ENCODE measurements around the gene ASTN2.

DNA sequence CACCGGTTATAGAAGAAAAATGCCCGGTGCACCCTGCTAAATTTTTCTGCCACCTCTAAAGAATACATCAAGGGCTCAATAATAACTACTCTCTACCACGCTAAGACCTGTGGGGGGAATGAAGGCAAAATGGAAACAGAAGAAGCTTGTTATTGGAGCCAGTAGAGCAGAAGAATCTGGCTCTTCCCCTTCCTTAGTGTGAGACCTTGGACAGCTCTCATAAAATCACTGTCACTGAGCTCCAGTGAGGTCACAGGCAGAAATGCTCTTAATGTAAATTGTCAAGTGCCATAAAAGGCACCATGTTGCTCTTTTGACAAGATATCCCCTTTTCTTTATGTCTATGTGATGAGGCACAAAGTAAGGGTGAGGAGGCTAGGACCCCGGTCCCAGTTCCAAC lies 74.4 kb downstream of the ASTN2 start:
- no peak for TF ChIP-seq POLR2AphosphoS5 (IDR thresholded peaks at IDR 0.05; ENCODE audit: low read depth, low read length)
- no peak for TF ChIP-seq SIN3A (IDR thresholded peaks at IDR 0.05; ENCODE audit: borderline replicate concordance, insufficient read depth, low read length)
- TF ChIP-seq, protein P1, sequence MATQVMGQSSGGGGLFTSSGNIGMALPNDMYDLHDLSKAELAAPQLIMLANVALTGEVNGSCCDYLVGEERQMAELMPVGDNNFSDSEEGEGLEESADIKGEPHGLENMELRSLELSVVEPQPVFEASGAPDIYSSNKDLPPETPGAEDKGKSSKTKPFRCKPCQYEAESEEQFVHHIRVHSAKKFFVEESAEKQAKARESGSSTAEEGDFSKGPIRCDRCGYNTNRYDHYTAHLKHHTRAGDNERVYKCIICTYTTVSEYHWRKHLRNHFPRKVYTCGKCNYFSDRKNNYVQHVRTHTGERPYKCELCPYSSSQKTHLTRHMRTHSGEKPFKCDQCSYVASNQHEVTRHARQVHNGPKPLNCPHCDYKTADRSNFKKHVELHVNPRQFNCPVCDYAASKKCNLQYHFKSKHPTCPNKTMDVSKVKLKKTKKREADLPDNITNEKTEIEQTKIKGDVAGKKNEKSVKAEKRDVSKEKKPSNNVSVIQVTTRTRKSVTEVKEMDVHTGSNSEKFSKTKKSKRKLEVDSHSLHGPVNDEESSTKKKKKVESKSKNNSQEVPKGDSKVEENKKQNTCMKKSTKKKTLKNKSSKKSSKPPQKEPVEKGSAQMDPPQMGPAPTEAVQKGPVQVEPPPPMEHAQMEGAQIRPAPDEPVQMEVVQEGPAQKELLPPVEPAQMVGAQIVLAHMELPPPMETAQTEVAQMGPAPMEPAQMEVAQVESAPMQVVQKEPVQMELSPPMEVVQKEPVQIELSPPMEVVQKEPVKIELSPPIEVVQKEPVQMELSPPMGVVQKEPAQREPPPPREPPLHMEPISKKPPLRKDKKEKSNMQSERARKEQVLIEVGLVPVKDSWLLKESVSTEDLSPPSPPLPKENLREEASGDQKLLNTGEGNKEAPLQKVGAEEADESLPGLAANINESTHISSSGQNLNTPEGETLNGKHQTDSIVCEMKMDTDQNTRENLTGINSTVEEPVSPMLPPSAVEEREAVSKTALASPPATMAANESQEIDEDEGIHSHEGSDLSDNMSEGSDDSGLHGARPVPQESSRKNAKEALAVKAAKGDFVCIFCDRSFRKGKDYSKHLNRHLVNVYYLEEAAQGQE (IDR thresholded peaks at IDR 0.05; ENCODE audit: insufficient read depth in 1 of 2, low read depth in 2 of 2, low read length in 2 of 2): peak; percentile 60 to 90
- TF ChIP-seq TAF1 (IDR thresholded peaks at IDR 0.05; ENCODE audit: borderline replicate concordance, insufficient read depth, low read length): no peak

Data from PFSK-1 (cell line).